ENCODE results near the gene PTPRN2. TPM values are rescaled to one million over a fixed set of nuclear protein-coding genes. Genes with fewer than 3 reads are reported as not detected.
"Not testable (repeated sequence)": the region's sequence is repeated elsewhere in the genome, so short reads cannot be mapped to it uniquely, and the experiment has no call there.

Gene PTPRN2
- polyA plus RNA-seq, 3 donors: 6.8 to 7.9 (median 7.2) TPM

DNA sequence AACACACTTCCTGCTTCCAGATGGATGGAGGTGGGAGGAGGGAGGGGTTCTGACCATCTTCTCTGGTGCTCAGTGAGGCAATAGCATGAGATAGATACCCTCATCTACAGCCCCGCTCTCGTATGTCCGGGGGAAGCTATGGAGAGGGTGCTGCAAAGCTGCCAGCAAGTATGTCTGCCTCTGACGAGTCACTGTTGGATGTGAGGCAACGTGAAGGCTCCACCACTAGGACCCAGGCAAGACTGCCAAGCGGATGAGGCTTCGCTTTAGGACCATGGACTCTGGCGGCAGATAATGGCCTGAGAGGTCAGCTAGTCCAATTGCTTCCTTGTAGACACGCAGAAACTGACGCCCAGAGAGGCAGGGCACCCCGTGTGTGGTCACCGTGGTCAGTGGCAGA, 601.6 kb downstream of the PTPRN2 start:
- no peak for DNase-seq (ENCODE audit: low read depth in 3 of 3, low spot score in 2 of 3)

GRCh38 chr7:157985636-157986035, 602.0 kb downstream of the PTPRN2 start:
- DNase-seq (ENCODE audit: low read depth in 3 of 3, low spot score in 2 of 3): no peak

- DNase-seq (ENCODE audit: low read depth in 3 of 3, low spot score in 2 of 3): no peak
Measured at GRCh38 chr7:157984423-157985163, 603.0 kb downstream of the PTPRN2 start.

DNA sequence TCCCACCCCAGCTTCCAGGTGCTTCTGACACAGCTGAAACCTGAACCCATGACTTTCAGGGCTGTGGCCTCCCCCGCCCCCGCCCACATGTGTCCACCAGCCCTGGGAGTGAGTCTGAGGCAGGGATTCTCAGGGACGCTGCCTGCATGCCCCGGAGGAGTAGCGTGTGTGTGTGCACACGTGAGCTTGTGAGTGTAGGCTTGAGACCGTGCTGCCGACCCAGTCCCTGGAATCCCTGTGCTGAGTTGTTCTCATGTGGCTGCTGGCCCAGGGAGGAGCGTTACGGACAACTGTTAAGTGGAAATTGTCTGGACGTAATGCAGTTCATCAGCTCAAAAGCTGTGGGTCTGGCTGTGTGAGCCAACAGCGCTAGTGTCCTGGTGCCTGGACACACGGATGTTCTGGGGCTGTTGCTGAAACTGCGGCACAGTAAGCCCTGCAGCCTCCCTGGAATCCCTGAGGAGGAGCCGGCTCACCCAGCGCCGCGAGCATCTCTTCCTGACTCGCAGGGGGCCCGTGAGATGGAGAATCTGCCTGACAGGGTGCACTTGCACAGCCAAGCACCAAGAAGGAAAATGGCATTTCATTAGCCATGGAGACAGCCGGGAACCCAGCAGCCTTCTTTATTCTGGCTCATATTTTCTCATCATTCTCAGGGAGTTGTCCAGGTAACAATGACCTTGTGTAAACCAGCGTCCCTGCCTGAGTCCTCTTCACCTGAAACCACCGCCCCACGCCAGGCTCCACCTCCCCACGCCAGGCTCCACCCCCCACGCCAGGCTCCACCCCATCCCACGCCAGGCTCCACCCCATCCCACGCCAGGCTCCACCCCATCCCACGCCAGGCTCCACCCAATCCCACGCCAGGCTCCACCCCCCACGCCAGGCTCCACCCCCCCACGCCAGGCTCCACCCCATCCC, 603.9 kb downstream of the PTPRN2 start:
- DNase-seq (ENCODE audit: low read depth in 3 of 3, low spot score in 2 of 3): no peak

DNA sequence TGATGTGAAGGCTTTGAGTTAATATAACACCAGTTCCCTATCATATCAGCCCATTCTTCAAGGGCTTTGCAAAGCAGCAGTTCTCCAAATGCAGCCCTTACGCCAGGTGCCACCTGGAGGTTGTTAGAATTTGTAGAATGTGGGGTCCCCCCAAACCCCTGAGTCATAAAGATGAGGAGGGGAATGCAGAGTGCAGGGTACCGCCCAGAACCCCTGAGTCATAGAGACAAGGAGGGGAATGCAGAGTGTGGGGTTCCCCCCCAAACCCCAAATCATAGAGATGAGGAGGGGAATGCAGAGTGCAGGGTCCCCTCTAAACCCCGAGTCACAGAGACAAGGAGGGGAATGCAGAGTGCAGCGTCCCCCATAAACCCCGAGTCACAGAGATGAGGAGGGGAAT, 605.8 kb downstream of the PTPRN2 start:
- no peak for DNase-seq (ENCODE audit: low read depth in 3 of 3, low spot score in 2 of 3)

GRCh38 chr7:157980774-157981173, 606.8 kb downstream of the PTPRN2 start:
- DNase-seq (ENCODE audit: low read depth in 3 of 3, low spot score in 2 of 3): no peak

GRCh38 chr7:157980341-157980731, 607.3 kb downstream of the PTPRN2 start:
- not testable (repeated sequence) for DNase-seq (ENCODE audit: low read depth in 3 of 3, low spot score in 2 of 3)

DNA sequence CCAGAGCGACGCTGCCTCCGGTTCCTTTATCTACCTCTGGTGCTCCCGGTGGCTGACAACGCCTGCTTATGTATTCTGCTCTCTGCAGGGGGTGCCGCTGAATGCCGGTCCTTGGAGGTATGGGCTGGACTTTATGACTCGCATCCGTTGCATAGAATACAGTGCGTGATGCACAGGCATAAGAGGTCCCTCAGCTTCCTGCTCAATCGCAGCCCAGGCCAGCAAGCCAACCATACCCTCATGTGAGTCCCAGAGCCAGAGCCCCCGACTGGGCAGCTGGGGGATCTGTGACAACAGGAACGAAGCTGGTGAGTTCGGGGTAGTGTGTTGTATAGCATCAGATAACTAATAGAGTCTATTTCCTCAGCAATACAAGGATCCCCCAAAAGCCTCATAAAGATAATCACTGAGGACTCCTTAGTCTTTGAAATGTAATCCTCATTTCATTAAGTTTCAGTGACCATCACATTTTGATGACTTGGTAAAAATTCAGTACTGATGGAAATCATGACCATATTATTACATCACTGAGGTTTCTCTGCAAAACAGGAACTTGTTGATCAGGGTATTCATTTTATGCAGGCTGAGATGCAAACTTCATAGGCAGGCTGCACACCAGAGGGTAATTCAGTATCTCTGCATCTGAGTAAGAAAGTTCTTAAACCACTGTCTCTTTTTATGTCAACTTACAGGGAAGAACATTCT, 607.8 kb downstream of the PTPRN2 start:
- DNase-seq (ENCODE audit: low read depth in 3 of 3, low spot score in 2 of 3): no peak

DNA sequence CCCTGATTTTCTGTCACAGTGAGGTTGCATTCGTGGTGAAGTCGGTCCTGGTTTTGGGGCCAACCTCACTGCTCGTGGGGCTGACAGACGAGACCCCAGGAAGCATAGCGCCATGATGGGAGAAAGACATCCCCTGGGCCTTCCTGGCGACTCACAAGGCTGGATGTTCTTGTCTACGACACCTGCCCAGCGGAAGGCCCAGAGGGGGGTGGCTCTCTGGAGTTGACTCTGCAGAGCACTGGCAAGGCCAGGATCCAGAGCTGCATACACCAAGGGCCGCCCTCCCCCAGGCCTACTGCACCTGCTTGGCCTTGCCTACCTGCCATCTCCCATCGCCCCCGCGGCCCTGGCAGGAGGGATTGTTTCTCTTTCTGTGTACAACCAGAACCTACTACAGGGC, 608.9 kb downstream of the PTPRN2 start:
- DNase-seq (ENCODE audit: low read depth in 3 of 3, low spot score in 2 of 3): no peak

- DNase-seq (ENCODE audit: low read depth in 3 of 3, low spot score in 2 of 3): no peak
Measured at GRCh38 chr7:157977717-157978496, 609.7 kb downstream of the PTPRN2 start.

- no peak for DNase-seq (ENCODE audit: low read depth in 3 of 3, low spot score in 2 of 3)
Measured at GRCh38 chr7:157977306-157977705, 610.3 kb downstream of the PTPRN2 start.

DNA sequence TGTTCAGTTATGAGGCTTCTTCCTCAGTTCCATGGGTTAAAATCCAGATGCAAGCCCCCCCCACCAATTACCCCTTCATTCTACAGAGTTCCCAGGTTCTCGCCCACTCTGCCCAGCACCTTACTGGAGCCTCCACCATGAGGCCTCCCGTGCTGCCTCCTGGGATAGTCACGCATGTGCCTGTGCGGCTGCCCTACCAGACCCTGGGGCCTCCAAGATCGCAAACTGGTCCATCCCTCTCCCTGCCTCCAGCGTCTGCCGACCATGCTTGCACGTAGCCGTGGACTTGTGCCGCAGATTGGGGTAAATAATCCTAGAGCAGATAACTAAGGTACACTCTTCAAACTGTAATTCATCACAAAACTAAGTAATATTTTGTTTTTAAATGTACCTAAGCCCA, 611.2 kb downstream of the PTPRN2 start:
- no peak for DNase-seq (ENCODE audit: low read depth in 3 of 3, low spot score in 2 of 3)

DNA sequence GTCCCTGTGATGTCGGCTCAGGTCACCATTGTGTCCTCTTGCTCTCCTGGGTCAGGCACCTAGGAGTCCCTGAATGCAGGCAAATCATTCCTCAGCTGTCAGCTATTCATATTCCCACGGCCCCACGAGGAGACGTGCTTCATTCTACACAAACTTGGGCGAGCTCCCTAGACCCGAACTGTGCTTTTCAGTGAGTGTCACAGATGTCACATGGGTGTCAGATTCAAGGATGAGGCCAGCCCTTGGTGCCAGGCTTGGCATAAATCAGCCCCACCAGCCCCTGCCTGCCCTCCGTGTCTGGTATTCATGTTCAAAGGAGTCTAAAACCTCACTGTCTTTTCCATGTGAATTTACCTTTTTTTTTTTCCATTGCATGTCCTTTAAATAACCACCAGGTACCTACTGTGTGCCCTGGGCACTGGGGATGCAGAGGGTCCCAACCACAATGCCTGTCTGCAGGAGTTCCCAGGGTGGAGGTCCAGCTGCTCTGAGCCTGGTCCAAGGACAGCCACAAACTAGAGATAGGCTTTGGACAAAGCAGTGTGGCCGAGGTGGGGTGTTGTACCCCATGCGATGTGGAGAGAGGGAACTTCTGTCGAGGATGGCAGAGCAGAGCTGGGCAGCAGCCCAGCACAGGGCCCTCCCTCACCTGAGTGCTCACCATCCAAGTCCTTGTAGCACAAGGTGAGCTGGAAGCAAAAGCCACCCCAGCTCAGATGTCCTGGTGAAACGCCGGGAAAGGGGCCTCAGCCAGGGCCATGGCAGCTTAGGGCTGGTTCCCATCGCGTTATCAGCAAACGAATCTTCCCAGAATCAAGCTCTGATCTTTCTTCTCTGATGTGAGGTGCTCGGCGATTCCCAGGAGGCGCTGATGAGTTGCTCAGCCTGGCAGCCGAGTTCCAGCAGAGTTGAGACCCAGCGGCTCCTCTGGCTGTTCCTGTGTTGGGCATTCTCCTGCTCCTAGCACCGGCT, 611.9 kb downstream of the PTPRN2 start:
- DNase-seq (ENCODE audit: low read depth in 3 of 3, low spot score in 2 of 3): no peak

DNA sequence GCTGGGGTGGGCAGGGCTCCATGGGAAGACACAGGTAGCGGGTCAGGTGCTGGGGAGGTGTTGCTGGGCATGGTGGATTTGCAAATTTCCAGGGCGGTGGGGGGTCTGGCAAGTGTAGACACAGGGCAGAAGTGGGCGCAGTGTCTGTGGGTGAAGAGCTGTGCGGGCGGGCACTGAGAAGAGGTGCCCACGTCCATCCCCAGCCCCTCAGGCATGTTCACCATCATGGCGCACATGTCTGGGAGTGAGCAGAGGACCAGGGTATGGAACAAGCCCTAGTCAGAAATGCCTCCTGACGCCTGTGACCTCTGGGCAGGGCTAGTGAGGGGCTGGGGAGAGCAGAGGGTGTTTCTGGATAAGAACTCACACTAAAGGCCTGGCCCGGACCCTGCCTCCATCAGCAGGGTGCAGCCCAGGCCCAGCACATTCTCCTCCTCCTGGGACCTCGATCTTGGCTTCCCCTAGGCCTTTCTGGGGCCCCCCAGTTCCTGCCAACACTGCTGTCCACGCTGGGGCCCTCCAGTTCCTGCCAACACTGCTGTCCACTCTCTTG, 612.9 kb downstream of the PTPRN2 start:
- DNase-seq (ENCODE audit: low read depth in 3 of 3, low spot score in 2 of 3): no peak

DNA sequence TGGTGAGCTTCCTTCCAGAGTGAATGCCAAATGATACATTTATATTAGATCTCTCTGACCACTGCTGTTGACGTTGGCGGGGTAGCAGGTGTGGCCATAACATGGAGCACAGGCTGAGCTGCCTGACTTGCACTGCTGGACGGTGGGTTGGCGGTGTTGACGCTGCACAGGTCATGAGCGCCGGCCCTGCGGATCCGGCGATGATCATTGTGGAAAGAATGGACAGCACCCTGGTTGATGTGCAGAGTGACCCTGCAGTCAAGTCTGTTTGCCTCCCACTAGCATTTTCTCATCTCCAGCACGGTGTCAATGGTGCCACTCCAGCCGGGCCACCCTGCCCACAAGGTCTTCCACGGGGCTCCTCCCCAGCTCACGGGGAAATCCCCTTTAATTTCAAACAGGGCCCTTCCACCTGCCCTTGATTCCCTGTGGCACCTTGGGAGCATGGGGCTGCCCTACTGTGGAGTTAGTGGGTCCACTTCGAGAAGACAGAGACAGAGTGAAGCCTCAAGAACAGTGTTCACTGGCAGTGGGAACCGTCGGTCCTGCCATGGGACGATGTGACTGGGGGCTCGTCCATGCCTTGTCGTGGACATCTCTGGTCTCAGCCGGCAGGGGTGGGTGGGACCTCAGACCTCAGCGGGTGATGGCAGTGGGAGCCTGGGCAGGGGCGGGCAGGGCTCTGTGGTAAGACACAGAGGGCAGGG, 613.5 kb downstream of the PTPRN2 start:
- no peak for DNase-seq (ENCODE audit: low read depth in 3 of 3, low spot score in 2 of 3)

- DNase-seq (ENCODE audit: low read depth in 3 of 3, low spot score in 2 of 3): no peak
Measured at GRCh38 chr7:157972914-157973313, 614.7 kb downstream of the PTPRN2 start.

DNA sequence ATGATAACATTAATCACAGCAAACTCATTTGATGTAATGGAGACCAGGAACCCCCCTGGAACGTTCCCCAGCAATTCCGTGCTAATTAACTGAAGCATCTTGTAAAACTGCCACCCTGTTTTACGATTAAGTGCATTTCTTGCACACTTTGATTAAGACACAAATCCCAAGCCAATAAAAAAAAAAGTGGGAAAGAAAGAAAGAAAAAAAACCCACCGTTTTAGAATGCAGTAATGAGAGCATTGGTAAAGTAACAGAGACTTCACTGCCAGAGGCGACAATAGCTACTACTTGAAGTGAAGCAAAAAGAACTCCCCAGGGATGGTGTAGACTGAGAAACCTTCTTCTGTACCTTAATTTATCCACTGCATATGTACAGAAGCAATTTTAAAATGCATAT, 616.1 kb downstream of the PTPRN2 start:
- DNase-seq (ENCODE audit: low read depth in 3 of 3, low spot score in 2 of 3): no peak

DNA sequence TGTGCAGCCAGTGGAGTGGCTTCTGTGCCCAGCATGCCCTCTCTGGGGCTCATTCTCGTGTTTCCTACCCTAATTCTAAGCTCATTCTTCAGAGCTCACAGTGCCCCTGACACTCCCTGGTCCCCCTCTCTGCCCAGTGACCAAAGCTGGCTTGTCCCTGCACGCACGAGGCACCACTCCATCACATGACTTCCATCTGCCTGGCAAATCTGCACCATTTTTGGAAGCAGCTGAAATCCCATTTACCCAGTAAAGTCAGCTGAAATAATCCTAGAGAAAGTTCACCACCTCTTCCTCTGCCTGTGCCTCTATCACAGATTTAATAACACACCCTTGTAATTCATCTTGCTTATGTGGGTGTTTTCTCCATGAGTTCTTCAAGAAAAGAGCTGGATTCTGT, 616.9 kb downstream of the PTPRN2 start:
- DNase-seq (ENCODE audit: low read depth in 3 of 3, low spot score in 2 of 3): no peak

All from right renal cortex interstitium (tissue), 3 donors.